Fibroblast of skin of right quadriceps (primary cell): ENCODE measurements around the gene COL7A1.
"Not testable (repeated sequence)": the region's sequence is repeated elsewhere in the genome, so short reads cannot be mapped to it uniquely, and the experiment has no call there.

Source experiments
- DNase-seq: peaks from one replicate; pipeline ENCODE4 v3.0.0-alpha.2; 2013

COL7A1 gene

DNA sequence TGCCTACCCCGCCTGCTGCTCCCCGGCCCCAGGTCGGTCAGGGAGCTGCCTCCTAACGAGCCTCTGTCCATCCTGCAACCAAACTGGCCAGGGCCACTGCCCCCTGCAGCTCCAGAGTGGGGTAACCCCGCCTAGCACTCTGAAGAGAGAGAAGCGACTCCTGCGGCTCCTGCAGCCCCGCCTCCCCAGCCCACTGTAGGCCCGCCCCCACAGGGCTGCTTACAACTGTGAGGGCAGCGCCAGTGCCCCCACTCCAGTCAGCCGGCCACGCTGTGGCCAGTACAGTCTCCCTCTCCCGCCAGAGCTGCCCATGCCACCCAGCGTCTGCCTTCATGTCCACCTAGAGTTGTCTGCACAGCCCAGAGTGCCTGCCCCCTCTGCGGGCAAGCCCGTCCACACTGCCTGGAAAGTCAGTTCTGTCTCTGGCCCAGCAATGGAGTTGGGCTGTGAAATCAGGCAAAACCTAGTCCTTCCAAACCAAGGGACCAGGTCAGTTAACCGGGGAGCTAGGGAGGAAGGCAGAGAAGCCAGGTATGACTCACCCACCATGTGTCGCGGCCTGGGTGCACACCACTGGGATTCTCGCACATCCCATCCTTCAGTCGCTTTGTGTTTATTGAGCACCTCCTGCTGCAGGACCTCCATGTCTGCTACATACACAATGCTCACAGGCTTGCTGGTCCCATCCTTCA, 33.9 kb downstream of the COL7A1 start:
- DNase-seq: peak; percentile 40

DNA sequence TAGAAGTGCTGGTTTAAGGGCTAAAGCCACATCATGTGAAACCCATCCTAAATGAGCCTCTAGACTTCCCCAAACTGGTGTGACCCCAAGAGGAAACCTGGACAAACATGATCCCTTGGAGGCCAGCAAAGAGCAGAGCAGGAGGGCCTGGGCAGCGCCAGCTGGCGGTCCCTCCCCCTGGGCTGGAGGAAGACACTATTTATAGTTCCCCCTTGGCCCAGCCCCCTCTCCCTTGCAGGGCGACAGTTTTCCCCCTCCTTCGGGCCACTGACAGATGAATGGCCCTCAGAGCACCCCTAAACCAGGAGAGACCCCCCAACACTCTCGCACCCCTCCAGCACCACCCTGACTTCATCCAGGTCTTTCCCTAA, 34.5 kb downstream of the COL7A1 start:
- no peak for DNase-seq

DNA sequence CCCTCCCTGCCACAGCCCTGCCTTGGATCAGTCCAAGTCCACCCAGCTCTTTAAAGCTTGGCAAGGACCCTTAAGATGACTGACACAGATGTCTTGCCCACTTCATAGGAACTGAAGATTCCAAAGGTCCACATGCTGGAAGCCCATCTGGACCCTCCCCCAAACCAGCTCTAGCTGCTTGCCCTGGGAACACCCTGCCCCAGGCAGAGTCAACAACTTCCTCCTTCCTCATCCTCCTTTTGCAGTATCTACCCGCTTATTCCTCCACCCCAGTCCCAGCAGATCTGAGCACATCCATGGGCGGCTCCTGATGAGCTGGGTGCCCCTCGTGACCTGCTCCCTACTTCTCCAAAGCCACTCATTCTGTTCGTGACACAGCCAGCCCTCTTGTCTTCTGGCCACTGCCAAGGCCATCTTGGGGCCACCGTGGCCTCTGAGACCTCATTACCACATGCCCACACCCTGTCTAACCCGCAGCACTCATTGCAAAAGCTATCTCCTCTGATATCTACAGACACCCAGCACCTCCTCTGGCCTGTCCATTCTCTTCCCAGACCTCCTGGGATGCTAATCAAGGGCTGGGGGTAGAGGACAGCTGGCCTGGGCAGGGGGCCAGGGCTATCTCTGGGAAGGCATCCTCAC, 36.5 kb downstream of the COL7A1 start:
- DNase-seq: no peak

DNA sequence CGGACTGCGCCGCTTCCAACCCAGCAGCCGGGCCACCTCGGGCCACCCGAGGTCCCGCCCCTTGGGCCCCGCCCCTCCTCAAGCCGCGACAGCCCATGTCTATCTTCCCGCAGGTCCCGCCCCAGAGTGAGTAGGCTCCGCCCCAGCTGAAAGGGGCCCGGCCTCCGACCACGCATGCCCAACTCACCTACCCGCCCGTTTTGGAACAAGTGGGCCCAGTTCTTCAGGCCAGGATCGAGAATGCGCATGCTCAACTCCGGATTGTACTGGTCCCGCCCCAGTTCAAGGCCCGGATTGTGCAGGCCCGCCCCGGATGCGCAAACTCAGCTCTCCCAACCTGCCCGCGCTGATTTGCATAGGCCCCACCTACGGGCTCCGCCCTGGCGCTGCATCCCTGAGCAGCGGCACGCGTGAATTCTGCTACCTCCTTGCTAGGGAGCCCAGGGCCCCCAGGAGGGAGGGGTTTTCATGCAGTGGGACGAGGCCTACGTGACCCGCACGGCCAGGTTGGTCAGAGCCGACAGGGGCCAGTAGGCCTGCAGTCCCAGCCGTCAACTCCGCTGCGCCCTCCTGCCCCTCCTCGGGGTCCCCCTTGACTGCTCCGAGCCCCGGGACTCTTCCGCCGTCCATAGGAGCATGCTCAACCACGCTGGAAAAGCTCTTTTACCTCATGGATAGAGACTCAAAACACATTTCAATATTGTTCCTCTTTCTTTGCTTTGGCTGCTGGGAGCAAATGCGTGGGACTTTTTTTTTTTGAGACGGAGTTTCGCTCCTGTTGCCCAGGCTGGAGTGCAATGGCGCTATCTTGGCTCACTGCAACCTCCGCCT, 38.1 kb downstream of the COL7A1 start, which contains the start of gene PFKFB4:
Gene PFKFB4, minus strand, starts transcription at position 8 of the 831 bp plus-strand sequence. CDS start 26 bp downstream, outside the sequence.
- DNase-seq: peak; percentile 99

DNA sequence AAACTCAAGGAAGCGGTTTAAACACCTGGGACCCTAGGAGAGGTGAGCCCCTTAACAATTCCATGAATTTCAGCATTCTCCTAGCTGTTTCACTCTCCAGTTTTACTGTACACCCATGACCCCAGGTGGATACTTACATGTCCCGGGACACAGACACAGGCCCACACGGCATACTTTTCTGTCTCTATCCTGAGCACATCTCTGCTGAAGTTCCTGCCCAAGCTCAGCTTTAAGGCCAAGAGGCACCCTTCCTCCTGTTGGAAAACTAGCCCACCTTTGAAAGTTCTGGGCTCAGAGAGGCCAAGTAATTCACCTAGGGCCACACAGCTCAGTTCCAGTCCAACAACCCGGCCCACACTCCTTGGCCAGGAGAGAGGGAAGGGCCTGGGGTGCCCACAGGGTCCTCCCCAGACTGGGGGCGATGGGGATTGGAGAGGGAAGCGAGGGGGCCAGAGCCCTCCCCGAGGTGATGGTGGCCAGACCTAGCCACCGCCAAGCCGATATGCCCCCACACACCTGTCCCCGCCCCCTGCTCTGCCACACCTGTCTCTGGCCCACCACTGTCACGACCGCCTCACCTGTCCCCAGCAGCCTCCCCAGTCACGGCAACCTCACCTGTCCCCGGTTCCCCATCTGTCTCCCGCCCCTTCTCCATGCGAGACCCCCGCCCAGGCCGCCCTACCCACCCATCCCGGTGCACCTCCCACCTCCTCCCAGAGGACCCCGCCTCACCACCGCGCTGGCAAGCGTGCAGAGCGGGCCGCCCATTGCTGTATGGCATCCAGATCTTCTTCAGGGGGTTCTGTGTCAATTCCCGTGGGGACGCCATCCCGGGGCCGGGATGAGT, 39.0 kb downstream of the COL7A1 start:
- no peak for DNase-seq

DNA sequence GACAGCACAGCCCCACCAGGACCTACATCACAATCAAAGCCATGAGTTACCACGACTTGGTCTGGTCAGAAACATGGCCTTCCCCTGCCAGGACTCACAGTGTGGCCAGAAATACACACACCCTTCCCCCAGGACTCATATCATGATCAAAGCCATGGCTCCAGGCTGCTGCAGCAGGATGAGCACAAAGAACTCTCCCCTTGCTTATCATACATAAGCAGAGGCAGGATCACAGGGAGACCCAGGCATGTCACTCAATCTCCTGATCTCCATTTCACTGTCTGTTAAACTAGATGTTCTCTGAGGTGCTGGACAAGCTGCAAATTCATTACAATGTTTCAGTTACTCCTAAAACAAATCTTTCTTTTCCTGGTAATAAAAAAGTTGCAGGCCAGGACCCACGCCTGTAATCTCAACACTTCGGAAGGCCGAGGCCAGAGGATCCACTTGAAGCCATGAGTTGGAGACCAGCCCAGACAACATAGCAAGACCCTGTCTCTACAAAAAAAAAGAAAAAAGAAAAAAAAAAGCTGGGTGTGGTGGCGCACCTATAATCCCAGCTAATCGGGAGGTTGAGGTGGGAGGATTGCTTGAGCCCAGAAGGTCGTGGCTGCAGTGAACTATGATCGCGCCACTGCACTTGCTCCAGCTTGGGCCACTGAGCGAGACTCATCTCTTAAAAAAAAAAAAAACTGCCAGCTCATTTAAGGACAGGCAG, 39.7 kb downstream of the COL7A1 start:
- DNase-seq: no peak

DNA sequence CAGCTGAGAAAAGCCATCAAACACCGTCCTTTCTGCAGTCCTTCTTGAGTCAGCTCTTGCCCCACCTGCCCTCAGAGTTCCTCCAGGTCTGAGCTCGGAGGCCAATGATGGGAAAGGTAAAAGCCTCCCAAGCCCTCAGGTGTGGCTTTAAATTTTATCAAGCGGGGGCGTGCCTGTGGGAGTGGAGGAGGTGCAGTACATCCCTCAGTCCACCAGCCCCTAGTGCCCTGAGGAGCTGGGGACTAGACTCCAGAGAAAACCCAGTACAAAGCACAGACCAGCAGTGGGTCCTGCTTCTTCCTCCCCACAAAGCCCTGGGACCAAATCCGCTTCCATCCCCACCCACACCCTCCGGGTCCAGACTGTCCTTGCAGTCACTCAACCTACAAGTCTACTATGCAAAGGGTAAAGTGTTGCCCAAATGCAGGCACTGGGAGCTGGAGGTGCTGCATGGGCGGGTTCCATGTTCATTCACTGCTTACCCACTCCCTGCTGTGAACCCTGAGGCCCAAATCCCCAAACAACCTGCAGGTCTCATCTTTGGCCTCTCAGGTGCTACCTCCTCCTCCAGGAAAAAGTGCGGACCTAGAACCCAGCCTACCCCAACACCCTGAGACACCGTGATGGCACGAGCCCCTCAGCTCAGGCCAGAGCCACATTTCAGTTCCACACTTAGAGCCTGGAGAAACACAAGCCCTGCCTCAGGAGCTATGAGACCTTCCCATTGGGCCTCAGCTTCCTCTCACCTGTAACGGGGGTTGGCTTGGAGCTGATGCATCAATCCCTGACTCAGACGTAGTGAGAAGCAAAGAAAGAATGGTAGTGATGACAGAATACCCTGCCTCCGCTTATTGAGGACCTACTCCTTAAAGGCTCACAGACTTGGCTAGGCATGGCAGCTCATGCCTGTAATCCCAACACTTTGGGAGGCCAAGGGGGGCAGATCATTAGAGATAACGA, 41.0 kb downstream of the COL7A1 start:
- no peak for DNase-seq

DNA sequence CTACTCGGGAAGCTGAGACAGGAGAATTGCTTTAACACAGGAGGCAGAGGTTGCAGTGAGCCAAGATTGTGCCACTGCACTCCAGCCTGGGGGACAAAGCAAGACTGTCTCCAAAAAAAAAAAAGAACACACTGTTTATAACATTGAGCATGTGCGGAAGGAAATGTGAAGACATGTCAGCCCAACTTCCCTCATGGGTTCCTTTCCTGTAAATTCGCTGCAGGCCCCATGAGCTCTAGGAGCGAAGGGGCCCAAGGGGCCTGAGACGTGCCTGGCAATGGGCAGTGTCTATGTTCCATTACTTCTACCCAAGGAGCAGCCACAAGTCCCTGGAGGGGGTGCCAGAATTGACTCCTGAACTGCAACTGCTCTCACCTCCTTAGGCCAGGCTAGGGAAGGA, 41.8 kb downstream of the COL7A1 start:
- no peak for DNase-seq

DNA sequence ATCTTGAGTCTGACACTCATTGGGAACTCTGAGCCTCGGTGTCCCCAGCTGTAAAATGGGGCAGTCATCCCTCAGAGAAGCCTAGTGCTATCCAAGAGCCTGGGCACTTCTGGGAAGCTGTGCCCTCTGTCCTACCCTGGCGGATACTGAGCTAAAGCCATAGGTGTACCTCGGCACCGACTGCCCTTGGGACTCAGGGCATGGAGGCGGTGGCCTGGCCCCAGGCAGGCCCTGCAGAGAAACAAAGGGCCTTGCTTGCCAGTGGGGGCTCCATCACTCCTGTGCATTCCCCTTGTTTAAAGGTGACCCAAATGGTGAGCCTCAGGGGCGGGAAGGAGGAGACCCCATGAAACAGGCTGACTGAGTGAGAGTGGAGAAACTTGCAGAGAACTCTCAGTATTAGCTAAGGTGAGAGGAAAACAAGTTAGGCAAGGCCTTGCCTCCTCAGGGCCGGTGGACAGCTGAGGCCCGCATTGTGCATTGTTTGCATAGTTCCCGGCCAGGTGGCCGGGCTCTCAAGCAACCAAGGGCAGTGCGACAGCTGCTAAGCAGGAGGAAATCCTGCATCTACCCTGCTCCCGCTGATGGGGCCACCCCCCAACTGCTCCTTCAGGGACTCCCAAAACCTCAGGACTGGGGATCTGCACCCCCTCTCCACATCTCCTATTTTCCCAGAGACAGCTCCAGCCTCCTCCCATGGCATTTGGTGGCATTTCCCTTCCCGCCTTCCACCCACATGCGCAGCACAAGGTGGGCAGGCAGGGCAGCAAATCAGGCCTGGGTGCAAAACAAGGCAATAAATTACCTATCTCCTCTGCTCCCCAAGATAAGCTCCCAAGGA, 42.8 kb downstream of the COL7A1 start:
- no peak for DNase-seq

DNA sequence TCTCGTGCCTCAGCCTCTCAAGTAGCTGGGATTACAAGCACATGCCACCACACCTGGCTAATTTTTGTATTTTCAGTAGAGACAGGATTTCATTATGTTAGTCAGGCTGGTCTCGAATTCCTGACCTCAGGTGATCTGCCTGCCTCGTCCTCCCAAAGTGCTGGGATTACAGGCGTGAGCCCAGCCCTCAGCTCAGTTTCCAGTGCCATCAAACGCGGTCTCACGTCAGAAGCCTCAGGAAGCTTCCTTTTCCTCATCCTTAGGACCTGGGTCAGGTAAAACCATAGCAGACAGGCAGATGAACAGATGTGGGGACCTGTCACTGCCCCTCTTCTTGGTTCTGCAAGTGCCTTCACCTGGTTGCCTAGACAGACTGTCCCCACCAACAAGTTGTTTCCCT, 43.5 kb downstream of the COL7A1 start:
- not testable (repeated sequence) for DNase-seq

DNA sequence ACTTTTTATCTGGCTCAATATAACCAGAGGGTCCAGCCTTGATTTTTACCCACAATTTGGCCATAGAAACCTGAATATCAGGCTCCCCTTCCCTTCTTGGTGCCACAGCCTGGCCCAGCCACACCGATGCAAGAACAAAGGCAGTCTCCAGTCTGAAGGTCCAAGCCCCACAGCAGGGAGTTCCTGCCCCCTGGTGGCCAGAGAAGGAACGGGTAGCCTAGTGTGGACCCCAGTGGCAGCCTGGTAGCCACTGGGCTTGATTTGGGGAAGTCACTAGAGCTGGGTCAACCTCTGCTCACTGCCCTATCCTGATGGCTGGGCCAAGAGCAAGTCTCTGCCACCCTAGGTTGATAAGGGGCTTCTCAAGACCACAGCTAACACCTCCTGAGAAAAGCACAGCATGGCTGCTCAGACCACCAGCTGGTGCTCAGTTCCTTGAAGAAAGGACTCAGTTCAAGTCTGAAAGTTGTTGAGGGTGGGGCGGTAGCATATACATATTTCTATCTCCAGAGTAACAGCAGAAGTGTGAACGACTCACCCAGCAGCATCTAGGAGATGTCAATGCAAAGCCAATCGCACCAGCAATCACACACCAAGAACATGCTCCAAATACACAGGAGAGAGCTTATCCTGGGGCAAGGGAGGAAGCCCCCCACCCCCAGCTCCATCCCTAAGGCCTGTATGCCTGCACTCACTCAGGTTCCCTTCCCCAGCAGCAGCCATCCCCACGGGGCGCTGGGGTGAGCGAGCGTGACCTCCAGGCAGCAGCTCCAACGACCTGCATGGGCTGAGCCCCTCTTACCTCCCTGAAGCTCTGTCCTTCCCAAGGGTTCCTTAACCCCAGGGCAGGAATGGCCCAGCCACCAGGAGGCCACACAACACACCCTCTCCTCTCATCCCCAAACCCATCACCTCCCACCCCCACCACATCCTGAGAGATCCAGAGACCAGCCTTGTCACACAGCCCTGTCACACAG, 46.1 kb downstream of the COL7A1 start:
- peak; percentile 66 for DNase-seq

DNA sequence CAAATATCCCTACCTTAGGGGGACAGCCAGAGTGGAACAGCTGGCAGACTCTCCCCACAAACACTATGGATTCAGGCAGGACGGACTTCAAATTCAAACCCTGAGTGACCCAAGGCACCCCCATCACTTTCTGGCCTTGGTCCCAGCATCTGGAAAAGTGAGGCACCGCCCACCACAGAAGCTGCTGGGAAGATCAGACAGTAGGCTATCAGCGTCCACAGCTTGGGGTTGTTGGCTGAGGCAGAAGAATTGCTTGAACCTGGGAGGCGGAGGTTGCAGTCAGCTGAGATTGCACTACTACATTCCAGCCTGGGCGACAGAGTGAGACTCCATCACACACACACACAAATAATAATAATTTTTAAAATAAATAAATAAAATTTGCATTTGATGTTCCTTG, 47.0 kb downstream of the COL7A1 start:
- no peak for DNase-seq

DNA sequence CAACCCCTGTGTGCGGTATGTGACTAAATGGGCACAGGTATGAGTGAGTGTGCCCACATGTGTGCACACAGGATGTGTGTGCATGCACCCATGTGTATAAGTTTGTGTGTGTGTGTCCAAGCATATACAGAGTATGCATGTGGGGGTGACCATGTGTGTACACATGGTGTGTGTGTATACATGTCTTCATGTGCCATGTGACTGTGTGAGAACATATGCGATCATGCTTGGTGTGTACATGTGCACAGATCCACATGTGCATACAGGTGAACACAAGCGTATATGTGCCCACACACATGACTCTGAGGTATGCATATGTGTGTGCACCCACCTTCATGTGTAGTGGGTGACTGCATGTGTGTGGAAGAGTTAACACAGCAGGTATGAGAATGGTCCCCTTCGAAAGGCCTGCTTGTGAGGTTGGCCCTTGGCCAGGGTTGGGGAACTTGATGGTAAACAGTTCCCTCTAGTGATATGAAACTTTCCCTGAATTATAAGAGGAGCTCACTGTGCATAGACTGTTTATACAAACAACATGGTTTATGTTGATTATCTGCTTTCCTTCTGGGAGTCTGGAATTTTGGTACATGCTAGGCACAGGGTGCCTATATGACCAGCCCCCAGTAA, 48.8 kb downstream of the COL7A1 start:
- no peak for DNase-seq

DNA sequence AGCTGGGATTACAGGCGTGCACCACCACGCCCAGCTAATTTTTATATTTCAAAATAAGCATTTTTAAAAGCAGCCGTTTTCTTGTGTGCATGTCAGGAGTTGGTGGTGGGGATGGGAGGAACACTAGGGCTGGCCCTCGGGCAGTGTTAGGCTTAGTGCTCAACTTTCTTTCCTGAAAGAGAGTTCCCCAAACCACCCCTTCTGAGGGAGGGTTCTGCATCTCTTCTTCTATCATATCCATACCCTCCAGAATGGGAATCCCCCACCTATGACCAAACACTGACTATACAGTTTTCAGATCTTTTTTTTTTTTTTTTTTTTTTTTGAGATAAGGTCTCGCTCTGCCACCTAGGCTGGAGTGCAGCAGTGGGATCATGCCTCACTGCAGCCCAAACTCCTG, 51.0 kb downstream of the COL7A1 start:
- DNase-seq: no peak

DNA sequence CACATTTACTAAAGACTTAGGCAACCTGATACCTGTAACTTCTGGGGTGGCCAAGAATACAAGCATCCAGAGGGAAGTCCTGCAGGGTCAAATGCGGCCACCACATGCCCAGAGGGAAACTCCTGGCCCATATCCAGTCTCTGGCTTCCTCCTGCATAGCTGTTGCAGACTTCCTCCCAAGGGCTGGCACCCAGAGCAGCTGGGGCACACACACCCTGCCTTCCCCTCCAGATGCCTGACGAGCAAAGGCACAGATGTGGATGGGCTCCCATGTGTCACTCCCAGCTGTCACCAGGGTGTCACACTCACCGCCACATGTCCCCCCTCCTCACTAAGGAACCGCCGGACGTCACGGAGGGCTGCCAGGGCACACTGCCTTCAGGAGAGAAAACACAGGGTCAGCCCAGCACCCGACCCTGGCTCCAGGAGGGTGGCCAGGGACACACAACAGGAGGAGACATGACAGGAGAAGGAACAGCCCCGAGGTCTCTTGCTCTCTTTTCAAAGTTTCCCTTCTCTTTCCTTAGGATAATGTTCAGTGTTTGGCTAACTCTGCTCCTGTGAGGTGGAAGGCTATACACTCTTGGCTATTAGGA, 51.8 kb downstream of the COL7A1 start:
- no peak for DNase-seq

DNA sequence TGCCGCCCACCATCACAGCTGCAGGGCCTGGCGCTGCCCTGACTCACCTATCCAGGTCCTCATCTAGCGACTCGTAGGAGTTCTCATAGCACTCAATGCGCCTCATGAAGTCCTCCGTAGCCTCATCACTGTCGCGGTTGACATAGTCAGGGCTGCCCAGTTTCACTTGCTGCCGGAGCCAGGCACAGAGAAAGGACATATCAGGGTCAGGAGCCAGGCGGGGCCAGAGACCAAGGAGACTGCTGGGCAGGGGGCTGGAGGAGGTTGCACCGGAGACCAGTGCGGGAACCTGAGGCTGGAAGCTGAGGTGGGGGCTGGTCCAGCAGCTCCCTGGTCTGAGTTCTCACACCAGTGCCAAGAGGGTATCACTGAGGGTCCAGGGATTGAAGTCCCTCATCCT, 56.7 kb downstream of the COL7A1 start:
- no peak for DNase-seq

DNA sequence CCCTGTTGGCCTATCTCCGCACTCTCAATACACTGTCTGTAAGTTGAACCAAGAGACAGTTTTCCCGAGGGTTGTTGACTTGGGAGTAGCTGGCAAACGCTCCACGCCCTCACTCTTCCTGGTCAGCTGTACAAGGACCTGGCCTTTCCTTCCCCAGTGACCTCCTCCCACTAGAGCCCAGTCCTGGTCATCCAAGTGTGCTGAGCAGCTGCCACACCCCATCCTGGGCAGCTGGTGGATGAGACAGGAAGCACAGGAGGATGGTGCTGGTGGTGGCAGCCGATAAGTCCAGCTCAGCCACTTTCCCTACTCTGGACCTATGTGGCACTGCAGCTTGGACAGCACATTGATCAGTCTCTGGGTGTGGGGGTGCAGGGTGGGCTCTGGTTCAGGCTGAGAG, 58.3 kb downstream of the COL7A1 start:
- no peak for DNase-seq

DNA sequence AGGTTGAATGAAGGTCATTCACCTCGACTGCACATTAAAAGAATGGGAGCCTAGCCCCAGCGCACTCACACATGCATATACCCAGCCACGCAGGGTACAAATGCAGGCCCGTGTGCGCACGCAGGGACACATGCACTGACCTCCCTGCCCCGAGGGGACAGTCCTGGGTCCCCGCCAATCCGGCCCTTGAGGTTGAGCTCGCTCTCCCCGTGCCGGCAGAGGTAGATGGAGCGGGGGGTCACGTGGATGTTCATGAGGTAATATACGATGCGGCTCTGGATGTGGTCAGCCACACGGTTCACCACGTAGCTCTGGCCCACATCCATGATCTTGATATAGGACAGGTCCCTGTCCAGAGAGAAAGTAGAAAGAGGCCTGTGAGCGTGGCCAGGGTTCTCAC, 59.0 kb downstream of the COL7A1 start:
- no peak for DNase-seq
